Esophagus squamous epithelium (tissue), 4 donors: Measurements from ENCODE around the gene KAT2B.

Experiments used
- POLR2A ChIP-seq, 4 donors: fragments of 450-650 bp; IDR thresholded peaks; one replicate each; pipeline ENCODE4 v1.6.1; 2017; ENCODE audit warnings: antibody characterized with exemption in 4 of 4, mild to moderate bottlenecking in 4 of 4, moderate library complexity in 3 of 4
- TF ChIP-seq, protein P1 (sequence below), 6 experiments: fragments of 450-650 bp in 4 of 6; fragments of 200-600 bp in 2 of 6; sonication (generic) in 2 of 6; IDR thresholded peaks; one replicate each; pipeline ENCODE4 v1.5.1; 2016 to 2019; ENCODE audit warnings: antibody characterized with exemption in 6 of 6, mild to moderate bottlenecking in 4 of 6, moderate library complexity in 4 of 6

GRCh38 chr3:20201143-20201542 lies 160.9 kb downstream of the KAT2B start:
- TF ChIP-seq, protein P1, sequence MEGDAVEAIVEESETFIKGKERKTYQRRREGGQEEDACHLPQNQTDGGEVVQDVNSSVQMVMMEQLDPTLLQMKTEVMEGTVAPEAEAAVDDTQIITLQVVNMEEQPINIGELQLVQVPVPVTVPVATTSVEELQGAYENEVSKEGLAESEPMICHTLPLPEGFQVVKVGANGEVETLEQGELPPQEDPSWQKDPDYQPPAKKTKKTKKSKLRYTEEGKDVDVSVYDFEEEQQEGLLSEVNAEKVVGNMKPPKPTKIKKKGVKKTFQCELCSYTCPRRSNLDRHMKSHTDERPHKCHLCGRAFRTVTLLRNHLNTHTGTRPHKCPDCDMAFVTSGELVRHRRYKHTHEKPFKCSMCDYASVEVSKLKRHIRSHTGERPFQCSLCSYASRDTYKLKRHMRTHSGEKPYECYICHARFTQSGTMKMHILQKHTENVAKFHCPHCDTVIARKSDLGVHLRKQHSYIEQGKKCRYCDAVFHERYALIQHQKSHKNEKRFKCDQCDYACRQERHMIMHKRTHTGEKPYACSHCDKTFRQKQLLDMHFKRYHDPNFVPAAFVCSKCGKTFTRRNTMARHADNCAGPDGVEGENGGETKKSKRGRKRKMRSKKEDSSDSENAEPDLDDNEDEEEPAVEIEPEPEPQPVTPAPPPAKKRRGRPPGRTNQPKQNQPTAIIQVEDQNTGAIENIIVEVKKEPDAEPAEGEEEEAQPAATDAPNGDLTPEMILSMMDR (IDR thresholded peaks at IDR 0.05): no peak
- TF ChIP-seq POLR2A (IDR thresholded peaks at IDR 0.05): no peak
